ENCODE results near the gene ACOT6.

- no peak for TF ChIP-seq CTCF (IDR thresholded peaks at IDR 0.05)
- no peak for TF ChIP-seq POLR2A (IDR thresholded peaks at IDR 0.05)
Measured at GRCh38 chr14:73630009-73630780, 17.9 kb downstream of the ACOT6 start.

Measured in esophagus squamous epithelium (tissue), 4 donors.